NCI-H345 treated with DMSO at 0.1 percent for 48 hours (cell line): ENCODE results near the gene CTPS1.
A peak's percentile ranks its signal among the peaks of the same experiment; 100 is the strongest.

ENCODE experiments used
- DNase-seq: peaks from one replicate; lab custom pipeline; 2025; ENCODE audit not compliant: unreplicated experiment; lab: John Stamatoyannopoulos, UW

Gene CTPS1

DNA sequence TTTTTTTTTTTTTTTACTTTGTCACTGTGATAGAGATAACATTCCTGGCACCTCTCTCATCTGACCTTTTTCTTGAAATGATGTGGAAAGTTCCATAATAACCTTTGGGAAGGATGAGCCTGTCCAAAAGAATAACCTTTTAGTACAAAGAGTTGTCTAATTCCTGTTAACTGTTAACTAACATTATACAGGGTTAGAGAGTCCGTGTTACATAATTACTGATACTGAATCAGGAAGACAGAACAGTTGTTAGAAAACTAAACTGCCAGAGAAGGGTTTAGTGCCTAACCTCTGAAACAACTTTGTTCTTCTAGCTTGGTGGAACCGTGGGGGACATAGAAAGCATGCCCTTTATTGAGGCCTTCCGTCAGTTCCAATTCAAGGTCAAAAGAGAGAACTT is 8.8 kb downstream of the CTPS1 start:
- no peak for DNase-seq

DNA sequence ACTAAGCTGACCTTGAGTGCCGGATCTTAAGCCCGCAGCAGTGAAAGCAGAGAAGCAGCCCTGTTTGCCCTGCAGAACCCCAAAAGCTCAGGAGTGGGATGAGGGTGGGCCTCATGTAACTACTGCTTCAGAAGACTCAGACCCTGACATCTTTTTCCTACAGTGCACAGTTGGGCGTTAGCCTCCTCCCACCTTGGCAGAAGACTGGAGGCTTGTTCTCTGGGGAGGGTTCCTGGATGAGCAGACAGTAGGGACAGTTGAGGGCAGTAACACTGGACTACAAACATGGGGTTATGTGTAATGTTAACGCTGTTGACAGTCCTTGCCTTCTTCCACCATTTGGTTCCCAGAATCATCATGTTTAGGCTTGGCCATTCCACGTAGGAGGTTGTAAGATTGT is 9.6 kb downstream of the CTPS1 start:
- no peak for DNase-seq

DNA sequence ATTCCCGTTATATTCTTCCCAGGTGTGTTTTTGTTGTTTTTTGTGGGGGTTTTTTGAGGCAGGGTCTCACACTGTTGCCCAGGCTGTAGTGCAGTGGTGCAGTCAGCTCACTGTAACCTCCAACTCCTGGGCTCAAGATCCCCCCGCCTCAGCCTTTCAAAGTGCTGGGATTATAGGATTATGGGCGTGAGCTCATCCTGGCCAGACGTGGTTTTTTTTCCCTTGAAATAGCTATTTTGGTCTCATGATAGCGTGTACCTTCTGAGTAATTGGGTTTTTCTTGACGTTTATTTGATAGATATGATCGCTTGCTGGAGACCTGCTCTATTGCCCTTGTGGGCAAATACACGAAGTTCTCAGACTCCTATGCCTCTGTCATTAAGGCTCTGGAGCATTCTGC is 17.6 kb downstream of the CTPS1 start:
- DNase-seq: no peak

DNA sequence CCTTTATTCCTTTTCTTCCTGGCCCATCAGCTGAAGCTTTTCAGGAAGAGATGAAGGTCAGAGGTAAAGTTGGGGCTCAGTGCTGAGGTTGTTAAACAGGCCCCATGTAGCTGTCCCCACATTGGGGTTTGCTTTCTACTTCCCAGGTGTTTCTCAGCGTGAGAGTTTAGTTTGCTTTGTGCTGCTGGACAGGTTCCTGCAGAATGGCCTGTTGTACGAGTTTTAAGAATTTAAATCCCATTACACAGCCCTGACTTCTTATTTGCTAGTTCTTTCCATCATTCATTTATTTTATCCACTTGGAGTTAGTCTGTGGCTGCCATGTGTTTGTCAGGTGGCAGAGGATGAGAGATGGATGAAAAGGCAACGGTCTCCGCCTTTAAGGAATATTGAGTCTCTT is 19.2 kb downstream of the CTPS1 start:
- no peak for DNase-seq

DNA sequence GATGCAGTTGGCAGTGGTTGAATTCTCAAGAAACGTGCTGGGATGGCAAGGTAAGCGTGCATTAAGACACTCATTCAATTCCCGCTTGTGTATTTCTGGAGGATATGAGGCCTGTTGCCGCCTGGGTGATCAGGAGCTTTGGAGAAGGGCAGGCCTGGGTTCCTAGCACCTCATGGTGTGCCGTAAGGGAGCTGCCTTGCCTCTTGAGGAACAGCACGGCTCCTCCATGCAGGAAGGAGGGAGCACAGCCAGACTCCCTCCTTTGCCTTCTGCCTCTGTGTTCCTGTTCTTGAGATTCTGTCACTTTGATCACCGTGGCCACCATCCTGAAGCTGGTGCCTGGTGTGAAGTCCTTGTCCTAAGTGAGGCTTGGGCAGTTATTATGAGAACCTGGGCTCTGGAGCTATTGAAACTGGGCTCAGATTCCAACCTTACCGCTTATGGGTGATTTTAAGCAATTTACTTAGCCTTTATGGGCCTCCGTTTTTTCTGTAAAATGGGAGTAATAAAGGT is 23.7 kb downstream of the CTPS1 start:
- no peak for DNase-seq

DNA sequence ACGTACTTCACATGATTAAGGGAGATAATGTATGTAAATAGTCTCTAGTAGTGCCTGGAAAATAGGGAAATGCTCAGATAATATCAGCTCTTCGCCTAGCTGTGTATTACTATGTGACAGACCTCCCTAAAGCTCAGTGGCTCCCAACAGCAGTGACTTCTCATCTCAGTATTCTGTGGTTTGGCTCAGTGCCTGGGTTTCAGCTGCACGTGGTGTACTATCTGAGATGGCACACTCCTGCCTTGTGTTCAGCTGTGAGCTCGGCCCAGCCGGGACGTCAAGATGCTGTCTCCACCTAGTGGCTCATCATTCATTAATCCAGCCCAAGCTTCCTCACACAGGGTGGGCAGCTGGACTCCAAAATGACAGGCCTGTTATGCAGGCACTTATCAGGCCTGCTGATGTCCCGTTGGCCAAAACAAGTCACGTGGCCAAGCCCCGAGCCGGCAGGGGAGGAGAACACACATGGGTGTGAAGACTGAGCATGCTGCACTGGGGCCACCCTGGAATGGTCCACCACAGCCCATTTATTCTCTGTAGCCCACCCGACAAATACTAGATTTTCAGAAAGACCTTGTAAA is 24.2 kb downstream of the CTPS1 start:
- no peak for DNase-seq

DNA sequence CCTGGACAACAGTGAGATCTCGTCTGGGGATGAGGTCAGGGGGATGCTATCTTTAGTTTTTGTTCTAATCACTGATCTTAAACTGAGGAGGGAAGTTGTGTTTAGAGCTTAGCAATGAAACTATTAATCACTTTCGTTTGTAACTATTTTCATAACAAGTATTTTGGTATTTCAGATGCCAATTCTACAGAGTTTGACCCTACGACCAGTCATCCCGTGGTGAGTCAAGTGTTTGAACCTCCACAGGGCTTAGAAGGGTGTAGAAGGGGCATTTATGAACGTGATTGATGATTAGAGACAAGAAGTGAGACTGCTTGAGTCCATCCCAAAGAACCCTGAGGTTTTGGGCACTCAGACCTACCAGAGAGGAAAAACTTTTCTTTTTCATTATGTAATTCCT is 26.4 kb downstream of the CTPS1 start:
- DNase-seq: no peak

DNA sequence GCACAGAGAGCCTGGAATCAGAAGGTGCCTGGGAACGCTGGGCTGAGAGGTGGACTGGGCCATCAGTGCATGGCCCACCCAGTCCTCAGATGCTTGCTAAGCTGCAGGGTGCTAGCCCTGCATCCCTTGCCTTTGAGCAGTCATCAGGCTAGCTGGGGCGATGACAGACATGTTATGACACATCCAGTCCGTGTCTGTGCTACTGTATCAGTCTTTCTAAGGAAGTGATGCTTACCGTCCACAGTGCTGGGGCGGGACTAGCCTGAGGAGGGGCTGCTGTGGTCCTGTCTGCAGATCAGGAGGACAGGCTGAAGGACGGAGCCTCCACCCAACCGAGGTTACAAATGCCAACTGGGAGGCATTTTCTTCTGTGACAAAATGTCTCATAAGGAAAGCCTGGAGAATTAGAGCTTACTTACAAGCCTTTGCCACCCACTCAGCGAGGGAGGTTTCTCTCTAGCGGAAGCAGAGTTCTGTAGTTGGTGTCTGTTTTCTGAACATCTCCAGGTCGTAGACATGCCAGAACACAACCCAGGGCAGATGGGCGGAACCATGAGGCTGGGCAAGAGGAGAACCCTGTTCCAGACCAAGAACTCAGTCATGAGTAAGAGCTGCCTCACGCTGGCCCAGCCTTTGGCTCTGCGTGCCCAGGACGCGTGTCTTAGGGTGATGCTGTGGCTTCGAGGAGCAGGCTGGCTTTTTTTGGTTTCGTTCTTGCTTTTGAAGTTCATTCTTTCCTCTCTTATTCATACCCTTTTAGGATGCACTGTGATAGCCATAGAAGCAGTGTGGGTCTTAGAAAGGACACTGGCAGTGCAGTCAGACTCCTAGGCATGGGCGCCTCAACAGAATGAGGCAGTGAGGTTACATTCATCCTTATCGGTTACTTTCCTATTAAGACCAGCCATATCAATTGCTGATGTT is 27.7 kb downstream of the CTPS1 start:
- no peak for DNase-seq

DNA sequence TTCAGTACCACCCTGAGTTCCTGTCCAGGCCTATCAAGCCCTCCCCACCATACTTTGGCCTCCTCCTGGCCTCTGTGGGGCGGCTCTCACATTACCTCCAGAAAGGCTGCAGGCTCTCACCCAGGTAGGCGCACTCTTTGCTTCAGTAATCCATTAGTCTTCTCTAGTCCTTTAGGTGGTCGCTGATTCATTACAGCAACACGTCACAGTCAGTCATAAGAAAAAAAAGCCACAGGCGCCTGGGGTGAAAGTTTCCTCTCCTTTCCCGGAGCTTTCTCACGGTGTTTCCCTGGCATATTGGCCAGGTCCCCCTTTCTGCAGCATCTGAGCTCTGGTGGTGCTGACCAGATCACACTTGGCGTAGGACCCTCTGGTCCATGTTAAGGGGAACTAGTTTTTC is 30.0 kb downstream of the CTPS1 start:
- no peak for DNase-seq

DNA sequence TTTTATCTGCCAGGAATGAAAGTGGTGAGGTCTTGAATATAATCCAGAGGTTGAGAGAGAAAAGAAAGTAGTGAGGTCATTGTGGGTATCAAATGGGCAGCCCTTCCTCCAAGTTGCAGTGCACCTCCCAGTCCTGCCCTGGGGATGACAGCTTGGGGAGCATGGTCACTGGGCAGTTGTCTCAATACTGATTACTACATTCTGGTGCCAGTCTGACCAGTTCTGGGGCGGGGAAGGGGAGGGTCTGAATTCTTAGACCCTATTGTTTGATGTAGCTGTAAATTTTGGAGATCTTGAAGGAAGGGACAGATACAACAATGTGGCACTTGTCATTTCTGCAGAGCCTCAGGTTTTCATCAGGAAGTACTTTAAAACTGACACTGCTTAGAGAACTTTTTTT is 30.8 kb downstream of the CTPS1 start:
- no peak for DNase-seq

DNA sequence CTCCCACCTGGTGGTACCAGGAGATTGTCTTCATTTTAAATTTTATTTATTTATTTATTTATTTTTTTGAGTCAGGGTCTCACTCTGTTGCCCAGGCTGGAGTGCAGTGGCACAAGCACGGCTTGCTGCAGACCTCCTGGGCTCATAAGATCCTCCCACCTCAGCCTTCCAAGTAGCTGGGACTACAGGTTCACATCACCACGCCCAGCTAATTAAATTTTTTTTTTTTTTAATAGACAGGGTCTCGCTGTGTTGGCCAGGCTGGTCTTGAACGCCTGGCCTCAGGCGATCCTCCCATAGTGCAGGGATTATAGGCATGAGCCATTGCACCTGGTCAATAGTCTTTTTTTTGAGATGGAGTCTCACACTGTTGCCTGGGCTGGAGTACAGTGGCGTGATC is 33.5 kb downstream of the CTPS1 start:
- DNase-seq: peak; percentile 49

DNA sequence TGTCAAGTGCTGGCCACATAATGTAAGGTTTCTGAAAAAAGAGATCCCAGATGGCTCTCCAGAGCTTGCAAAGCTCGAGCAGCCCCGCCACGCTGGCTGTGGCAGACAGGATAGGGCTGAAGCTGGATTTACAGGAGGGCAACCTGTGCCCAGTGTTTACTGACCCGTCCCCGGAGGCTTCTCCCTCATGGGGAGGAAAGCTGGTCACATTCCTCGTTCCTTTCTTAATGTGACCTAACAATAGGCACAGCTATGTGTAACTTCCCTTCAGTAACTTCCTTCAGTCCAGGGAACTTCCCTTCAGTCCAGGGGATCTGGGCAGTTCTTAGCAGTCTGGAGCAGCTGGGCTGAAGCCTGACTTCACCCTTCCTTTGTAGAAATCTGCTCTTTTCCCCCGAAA is 34.3 kb downstream of the CTPS1 start:
- no peak for DNase-seq

DNA sequence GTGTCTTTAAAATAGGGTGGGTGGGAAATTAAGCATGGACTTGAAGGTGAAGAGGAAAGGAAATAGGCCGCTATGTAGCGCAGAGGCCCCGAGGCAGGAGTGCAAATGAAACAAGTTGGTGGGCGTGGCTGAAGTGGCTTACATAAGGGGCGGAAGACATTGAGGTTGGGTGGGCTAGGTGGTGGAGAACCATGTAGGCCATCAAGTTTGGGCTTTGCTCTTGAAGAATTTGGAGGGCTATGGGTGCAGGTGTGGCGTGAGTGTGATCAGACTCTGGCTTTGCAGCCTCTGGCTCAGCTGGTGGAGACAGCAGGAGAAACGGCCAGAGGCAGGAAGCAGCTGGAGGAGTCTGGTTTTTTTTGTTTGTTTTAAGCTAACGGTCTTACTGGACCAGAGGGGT is 35.4 kb downstream of the CTPS1 start:
- DNase-seq: no peak

DNA sequence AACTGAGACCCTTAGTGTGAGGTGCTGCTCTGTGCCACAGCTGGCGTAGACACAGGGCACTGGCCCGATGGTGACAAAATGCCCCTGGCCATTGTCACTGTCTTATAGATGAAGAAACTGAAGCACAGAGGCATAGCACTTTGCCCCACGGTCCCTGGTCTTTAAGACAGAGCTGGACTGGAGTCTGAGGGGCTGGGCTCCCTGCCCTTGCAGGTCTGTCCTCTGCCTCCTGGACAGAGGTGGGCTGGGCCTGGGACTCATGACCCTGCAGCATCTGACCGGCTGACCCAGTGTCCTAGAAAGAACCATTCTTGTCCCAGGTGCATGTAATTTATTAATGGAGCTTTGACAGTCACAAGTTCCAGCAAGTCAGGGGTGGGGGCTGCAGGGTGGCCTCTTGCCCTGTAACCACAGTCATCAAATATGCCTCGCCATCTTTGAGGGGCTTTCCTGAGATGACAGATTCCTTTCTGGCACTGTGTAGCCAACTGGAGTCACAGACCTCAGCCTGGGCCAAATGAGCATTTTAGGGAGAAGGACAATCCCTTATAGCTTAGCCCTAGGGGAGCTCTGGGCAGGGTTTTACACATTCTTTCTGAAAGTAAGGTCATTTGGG is 35.9 kb downstream of the CTPS1 start:
- no peak for DNase-seq

DNA sequence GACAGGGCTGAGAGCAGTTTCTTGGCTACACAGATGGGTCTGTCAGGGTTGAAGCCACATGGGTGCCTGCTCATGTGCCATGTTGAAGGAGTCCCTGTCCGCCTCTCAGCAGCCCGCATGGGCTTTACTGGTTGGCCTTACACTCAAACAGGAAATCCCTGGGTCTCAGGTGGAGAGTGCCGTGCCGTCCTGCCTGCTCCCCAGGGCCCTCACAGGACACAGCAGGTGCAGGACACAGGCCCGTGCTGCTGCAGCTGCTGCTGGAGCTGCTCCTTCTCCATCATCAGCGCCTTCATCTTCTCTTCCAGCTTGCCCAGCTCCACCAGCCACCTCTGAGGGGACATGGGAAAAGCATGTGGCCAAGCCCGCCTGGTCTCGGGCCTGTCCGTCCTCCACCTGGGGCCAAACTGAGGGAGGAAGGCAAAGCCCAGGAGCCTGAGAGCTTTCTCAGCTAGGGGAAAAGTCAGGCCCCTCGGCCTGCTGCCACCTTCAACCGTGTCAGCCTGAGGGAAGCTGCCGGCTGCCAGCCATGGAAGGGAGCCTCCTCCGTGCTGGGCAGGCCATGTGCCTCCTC is 36.5 kb downstream of the CTPS1 start:
- DNase-seq: no peak

DNA sequence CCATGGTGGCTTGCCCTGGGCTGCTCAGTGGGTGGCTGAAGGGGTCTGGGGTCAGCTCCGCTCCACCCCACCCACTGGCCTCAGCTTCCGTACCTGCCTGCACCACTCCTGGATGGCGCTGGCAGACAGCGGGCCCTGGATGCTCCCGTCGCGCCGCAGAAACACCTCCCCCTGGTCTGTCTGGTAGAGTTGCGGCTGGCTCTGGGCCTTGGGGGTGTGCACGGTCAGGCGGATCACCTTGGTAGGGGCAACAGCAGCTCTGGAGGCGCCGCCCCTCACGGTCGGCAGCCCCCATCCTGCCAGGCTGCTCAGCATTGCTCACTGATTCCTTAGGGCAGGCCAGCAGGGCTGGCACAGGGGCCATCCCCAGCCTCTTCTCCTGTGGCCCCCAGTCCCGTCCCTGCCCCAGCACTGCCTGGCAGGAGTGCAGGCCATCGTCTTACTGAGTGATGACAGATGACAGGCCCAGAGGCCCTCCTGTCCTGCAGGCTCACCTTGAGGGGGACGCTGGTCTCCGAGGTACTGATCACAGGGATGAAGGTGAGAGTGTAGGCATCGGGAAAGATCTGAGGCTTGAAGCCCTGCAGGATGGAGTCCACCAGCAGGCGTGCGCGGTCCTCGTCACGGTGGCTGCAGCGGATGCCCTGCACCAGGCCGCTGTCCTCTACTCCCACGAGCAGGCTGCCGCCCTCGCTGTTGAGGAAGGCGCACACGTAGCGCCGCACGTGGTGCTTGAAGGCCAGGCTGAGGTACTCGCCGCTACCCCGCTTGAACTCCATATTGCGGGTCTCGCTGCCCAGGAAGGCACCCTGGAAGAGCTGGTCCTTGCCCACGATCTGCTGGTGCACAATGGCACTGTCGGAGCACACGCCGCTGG is 37.9 kb downstream of the CTPS1 start:
- DNase-seq: no peak

DNA sequence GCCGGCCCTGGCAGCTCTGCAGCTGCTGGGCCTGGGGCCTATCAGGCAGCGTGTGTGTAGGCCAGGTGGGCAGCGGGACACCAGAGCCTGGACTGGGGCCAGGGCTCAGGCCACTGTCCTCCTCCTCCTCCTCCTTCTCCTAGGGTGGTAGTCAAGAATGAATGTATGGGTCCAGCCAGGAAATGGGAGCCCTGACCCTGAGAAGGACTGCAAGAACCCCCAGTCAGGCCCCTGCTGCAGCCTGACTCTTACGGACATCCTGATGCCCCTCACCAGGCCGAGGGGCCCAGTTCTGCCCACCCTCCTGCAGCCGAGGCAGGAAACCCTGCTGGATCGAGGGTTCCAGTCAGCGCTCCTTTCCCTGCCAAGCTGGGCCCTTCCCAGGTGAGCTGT is 38.5 kb downstream of the CTPS1 start:
- DNase-seq: no peak

DNA sequence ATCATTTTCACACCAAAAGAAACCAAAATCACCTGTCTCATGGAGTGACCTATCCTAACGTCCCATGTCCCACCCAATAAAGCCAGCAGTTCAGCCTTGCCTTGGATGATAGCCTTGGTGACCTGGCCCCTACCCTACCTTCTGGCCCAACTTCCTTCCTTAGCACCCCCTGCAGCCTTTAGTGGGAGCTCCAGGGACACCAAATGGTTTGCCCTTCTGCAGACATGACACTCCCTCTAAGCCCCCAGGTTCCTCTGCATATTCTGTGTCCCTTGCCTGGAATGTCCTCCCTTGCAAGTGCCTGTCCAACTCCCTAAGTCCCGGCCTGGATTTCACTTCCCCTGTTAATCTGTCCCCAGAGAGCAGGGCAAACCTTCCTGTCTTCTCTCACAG is 39.9 kb downstream of the CTPS1 start:
- DNase-seq: no peak

DNA sequence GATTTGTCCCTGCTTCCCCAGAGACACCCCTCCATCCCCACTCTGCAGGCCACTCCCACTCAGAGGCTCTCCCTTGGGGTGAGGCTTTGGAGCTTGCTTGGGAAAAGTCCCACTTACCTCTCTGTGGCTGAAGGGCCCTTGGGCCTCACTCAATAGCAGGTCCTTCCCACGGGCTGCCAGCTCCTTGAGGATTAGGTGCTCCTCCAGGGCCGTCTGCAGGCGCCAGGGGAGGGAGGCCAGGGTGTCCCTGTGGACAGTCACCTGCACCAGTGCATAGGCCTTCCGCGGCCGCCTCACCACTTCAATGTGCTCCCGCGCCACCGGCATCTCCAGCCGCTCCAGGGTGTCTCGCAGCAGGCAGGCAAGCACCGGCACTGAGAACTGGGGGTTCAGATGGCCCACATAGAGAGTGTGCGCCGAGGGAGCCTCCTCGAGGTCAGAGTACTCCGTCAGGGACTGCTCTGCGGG is 40.6 kb downstream of the CTPS1 start:
- no peak for DNase-seq

DNA sequence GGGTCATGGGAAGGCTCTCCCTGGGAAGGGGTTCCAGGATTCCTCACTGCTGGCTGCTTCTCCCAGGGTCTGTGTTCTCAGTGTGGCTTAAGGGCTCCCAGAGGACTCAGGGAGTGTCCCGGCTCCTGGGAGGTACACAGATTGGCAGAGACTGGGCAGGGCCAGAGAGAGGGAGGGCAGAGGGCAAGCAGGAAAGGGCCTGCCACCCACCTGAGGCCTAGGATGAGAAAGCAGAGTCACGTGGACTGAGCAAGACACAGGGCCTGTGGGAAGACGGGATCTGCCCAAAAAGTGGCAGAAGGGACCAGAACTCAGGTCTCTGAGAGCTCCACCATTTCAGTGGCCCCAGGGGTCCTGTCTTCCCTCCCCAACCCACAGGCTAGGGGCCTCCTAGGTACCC is 41.2 kb downstream of the CTPS1 start:
- DNase-seq: no peak
